Measurements from ENCODE around the gene ANP32A.
A peak's percentile ranks its signal among the peaks of the same experiment; 100 is the strongest.

ANP32A gene

GRCh38 chr15:68819495-68820294 lies 1.0 kb downstream of the ANP32A start:
- peak; percentile 26 for DNase-seq (ENCODE audit: low spot score)

- DNase-seq (ENCODE audit: low spot score) = peak; percentile 14
These were observed 1.8 kb downstream of the ANP32A start for GRCh38 chr15:68818769-68819494.

GRCh38 chr15:68818066-68818768 lies 2.5 kb downstream of the ANP32A start:
- peak; percentile 52 for DNase-seq (ENCODE audit: low spot score)

- DNase-seq (ENCODE audit: low spot score) = peak; percentile 73
These were observed 3.2 kb downstream of the ANP32A start for GRCh38 chr15:68817304-68818065.

- DNase-seq (ENCODE audit: low spot score) = peak; percentile 20
These were observed 3.8 kb downstream of the ANP32A start for GRCh38 chr15:68816795-68817303.

GRCh38 chr15:68816158-68816557 lies 4.5 kb downstream of the ANP32A start:
- no peak for DNase-seq (ENCODE audit: low spot score)

- no peak for DNase-seq (ENCODE audit: low spot score)
These were observed 5.1 kb downstream of the ANP32A start for GRCh38 chr15:68815598-68815997.

GRCh38 chr15:68814596-68814995 lies 6.1 kb downstream of the ANP32A start:
- DNase-seq (ENCODE audit: low spot score) = no peak

- DNase-seq (ENCODE audit: low spot score) = no peak
These were observed 7.9 kb downstream of the ANP32A start for GRCh38 chr15:68812597-68813431.

GRCh38 chr15:68812069-68812468 lies 8.6 kb downstream of the ANP32A start:
- DNase-seq (ENCODE audit: low spot score) = no peak

GRCh38 chr15:68809517-68809916 lies 11.2 kb downstream of the ANP32A start:
- DNase-seq (ENCODE audit: low spot score) = no peak

- DNase-seq (ENCODE audit: low spot score) = no peak
These were observed 11.9 kb downstream of the ANP32A start for GRCh38 chr15:68808770-68809169.

- no peak for DNase-seq (ENCODE audit: low spot score)
These were observed 12.6 kb downstream of the ANP32A start for GRCh38 chr15:68808091-68808490.

- no peak for DNase-seq (ENCODE audit: low spot score)
These were observed 13.4 kb downstream of the ANP32A start for GRCh38 chr15:68807249-68807648.

GRCh38 chr15:68806220-68807060 lies 14.3 kb downstream of the ANP32A start:
- no peak for DNase-seq (ENCODE audit: low spot score)

GRCh38 chr15:68802373-68802772 lies 18.3 kb downstream of the ANP32A start:
- no peak for DNase-seq (ENCODE audit: low spot score)

- no peak for DNase-seq (ENCODE audit: low spot score)
These were observed 19.0 kb downstream of the ANP32A start for GRCh38 chr15:68801572-68802148.

- no peak for DNase-seq (ENCODE audit: low spot score)
These were observed 19.8 kb downstream of the ANP32A start for GRCh38 chr15:68800875-68801274.

GRCh38 chr15:68798346-68799094 lies 22.2 kb downstream of the ANP32A start:
- no peak for DNase-seq (ENCODE audit: low spot score)
